ENCODE measurements around the gene NMRAL1.

DNA sequence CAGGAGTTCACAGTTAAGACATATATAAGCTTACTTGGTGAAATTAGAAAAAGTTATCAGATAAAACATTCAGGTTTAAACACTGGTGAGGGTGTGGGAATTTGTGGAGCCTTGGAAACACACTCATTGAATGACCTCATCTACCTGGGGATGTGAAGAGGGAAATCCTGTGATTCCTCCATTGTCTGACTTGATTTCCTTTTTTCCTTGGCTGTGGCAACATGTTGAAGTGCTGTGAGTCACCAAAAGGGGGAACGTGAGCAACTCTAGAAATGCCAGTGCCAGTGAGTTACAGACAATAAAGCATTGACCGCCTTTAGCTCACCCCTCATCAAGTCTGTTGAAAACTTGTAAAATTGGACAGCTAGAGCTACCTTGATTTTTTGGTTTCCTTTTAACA, 3.5 kb upstream of the NMRAL1 start:
- TF ChIP-seq POLR2A (IDR thresholded peaks at IDR 0.05; ENCODE audit: low read length) = no peak
- no peak for TF ChIP-seq GATA1 (IDR thresholded peaks at IDR 0.05; ENCODE audit: low read depth, low read length)
